NCI-H69 (cell line): ENCODE results near the gene GALNT12.

ENCODE experiments used
- DNase-seq: peaks from one replicate; lab custom pipeline; 2025; lab: John Stamatoyannopoulos, UW

GALNT12 gene

GRCh38 chr9:98781588-98782383 is 25.7 kb upstream of the GALNT12 start:
- no peak for DNase-seq

GRCh38 chr9:98783518-98784226 is 23.8 kb upstream of the GALNT12 start:
- no peak for DNase-seq

GRCh38 chr9:98784831-98785806 is 22.4 kb upstream of the GALNT12 start:
- peak; percentile 37 for DNase-seq

GRCh38 chr9:98786750-98787510 is 20.5 kb upstream of the GALNT12 start:
- DNase-seq: no peak

- no peak for DNase-seq
These were observed 19.6 kb upstream of the GALNT12 start for GRCh38 chr9:98787766-98788335.

GRCh38 chr9:98789483-98790133 is 17.9 kb upstream of the GALNT12 start:
- DNase-seq: no peak

- DNase-seq: peak; percentile 92
These were observed 17.2 kb upstream of the GALNT12 start for GRCh38 chr9:98790134-98790841.

GRCh38 chr9:98790842-98791607 is 16.4 kb upstream of the GALNT12 start:
- peak; percentile 71 for DNase-seq

- DNase-seq: no peak
These were observed 15.6 kb upstream of the GALNT12 start for GRCh38 chr9:98791608-98792490.

- peak; percentile 84 for DNase-seq
These were observed 14.4 kb upstream of the GALNT12 start for GRCh38 chr9:98793031-98793430.

- DNase-seq: no peak
These were observed 12.7 kb upstream of the GALNT12 start for GRCh38 chr9:98794802-98795201.

- DNase-seq: no peak
These were observed 12.0 kb upstream of the GALNT12 start for GRCh38 chr9:98795295-98795955.

- peak; percentile 76 for DNase-seq
These were observed 11.5 kb upstream of the GALNT12 start for GRCh38 chr9:98795970-98796363.

- peak; percentile 94 for DNase-seq
These were observed 10.9 kb upstream of the GALNT12 start, which contains the start of gene ANKS6 for GRCh38 chr9:98796364-98797101. TSS of gene ANKS6 (minus strand) at chr9:98796555. CDS start at chr9:98796491, 64 bp downstream.

- DNase-seq: no peak
These were observed 10.0 kb upstream of the GALNT12 start for GRCh38 chr9:98797491-98797890.

- no peak for DNase-seq
These were observed 9.2 kb upstream of the GALNT12 start for GRCh38 chr9:98798254-98798653.

GRCh38 chr9:98801561-98801960 is 5.9 kb upstream of the GALNT12 start:
- peak; percentile 47 for DNase-seq
